ENCODE measurements around the gene HCST. TPM values are rescaled to one million over a fixed set of nuclear protein-coding genes. Genes with fewer than 3 reads are reported as not detected.

HCST gene
- total and polyA plus RNA-seq, 2 of the 4 experiments (the other 2 are of a cell fraction): 1.5 TPM; not detected in 1

DNA sequence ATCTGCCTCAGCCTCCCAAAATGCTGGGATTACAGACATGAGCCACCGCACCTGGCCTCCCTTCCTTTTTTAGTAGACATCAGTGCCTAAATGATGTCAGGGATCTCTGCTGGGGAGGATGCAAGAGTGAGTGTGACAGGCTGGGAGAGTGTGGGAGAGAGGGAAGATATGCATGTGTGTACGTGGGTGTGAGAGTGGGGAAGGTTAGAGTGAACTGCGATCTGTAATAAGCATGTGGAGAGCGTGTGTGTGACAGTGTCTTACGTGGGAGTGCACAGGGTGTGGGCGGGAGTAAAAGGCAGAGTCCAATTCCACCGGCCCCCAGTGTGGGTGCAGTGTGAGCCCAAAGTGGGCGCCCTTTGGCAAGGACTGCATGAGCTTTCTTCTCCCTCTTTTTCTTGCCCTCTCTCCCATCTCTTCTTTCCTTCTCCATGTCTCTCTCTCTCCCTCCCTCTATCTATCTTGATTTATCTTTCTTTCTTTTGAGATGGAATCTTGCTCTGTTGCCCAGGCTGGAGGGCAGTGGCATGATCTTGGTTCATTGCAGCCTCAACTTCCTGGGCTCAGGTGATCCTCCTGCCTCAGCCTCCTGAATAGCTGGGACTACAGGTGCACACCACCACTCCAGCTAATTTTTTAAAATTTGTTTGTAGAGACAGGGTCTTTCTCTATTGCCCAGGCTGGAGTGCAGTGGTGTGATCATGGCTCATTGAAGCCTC lies 49.1 kb upstream of the HCST start (continued):
- TF ChIP-seq USF2 (IDR thresholded peaks at IDR 0.05; ENCODE audit: low read depth, low read length): no peak
- no peak for TF ChIP-seq CEBPB (IDR thresholded peaks at IDR 0.05; ENCODE audit: low read depth, low read length)
- TF ChIP-seq FOS (IDR thresholded peaks at IDR 0.05; ENCODE audit: low read depth, low read length): no peak
- TF ChIP-seq BHLHE40 (IDR thresholded peaks at IDR 0.05; ENCODE audit: low read depth, low read length): no peak
- TF ChIP-seq RCOR1 (IDR thresholded peaks at IDR 0.05; ENCODE audit: insufficient replicate concordance, low read length): no peak
- TF ChIP-seq NFE2L2 (IDR thresholded peaks at IDR 0.05; ENCODE audit: low read depth, low read length): no peak

Measured in IMR-90 (cell line).